WTC11 (cell line): ENCODE measurements around the gene ZNF608. TPM values are rescaled to one million over a fixed set of nuclear protein-coding genes. Genes with fewer than 3 reads are reported as not detected.

ENCODE experiments used
- ATAC-seq: fragments of 200-7000 bp; cut with Tn5 transposase; 2 replicates; pipeline ENCODE4 v1.10.0; 2021; ENCODE audit warnings: mild to moderate bottlenecking, moderate library complexity
- CTCF ChIA-PET: fragments of 300-600 bp; sonication (Branson Sonifier 250); formaldehyde crosslinking; loops from one replicate; lab custom pipeline; 2021; ENCODE audit warnings: antibody characterized with exemption; lab: Charles Lee
- POLR2A ChIA-PET: fragments of 350-600 bp; sonication (Branson Sonifier 250); formaldehyde crosslinking; loops from one replicate; lab custom pipeline; 2021; ENCODE audit warnings: antibody characterized with exemption; lab: Charles Lee
- DNase-seq: peaks from one replicate; pipeline ENCODE4 v3.0.0; 2021; ENCODE audit warnings: low spot score
- H3K27ac Mint-ChIP-seq: 2 replicates; pipeline ENCODE4 v1.8.0; 2021; ENCODE audit warnings: mixed read lengths
- H3K27me3 Mint-ChIP-seq: 2 replicates; pipeline ENCODE4 v1.8.0; 2021; ENCODE audit warnings: low read depth, mild to moderate bottlenecking, moderate library complexity, mixed read lengths
- H3K36me3 Mint-ChIP-seq: 2 replicates; pipeline ENCODE4 v1.8.0; 2021; ENCODE audit warnings: mixed read lengths
- H3K4me1 Mint-ChIP-seq: 2 replicates; pipeline ENCODE4 v1.8.0; 2022; ENCODE audit warnings: mixed read lengths
- H3K4me3 Mint-ChIP-seq: 2 replicates; pipeline ENCODE4 v1.8.0; 2021; ENCODE audit warnings: mild to moderate bottlenecking, moderate library complexity, mixed read lengths
- H3K9me3 Mint-ChIP-seq: 2 replicates; pipeline ENCODE4 v1.8.0; 2021; ENCODE audit warnings: mixed read lengths
- ATF1 ChIP-seq: sonication (generic); formaldehyde crosslinking; IDR thresholded peaks from 2 replicates; pipeline ENCODE4 v1.8.1; 2023; ENCODE audit warnings: mild to moderate bottlenecking, moderate library complexity, missing genetic modification reagents
- ATF6 ChIP-seq: sonication (generic); formaldehyde crosslinking; IDR thresholded peaks from 2 replicates; pipeline ENCODE4 v1.8.1; 2023; ENCODE audit warnings: mild to moderate bottlenecking, missing genetic modification reagents
- E2F5 ChIP-seq: sonication (generic); formaldehyde crosslinking; IDR thresholded peaks from 2 replicates; pipeline ENCODE4 v1.8.1; 2022; ENCODE audit warnings: mild to moderate bottlenecking, moderate library complexity, missing genetic modification reagents
- FOXJ3 ChIP-seq: sonication (generic); formaldehyde crosslinking; IDR thresholded peaks from 2 replicates; pipeline ENCODE4 v1.9.0; 2021; ENCODE audit warnings: missing genetic modification reagents, mild to moderate bottlenecking, borderline replicate concordance
- FOXK1 ChIP-seq: sonication (generic); formaldehyde crosslinking; IDR thresholded peaks from 2 replicates; pipeline ENCODE4 v1.8.0; 2022; ENCODE audit warnings: mild to moderate bottlenecking, moderate library complexity, missing genetic modification reagents
- HMGXB4 ChIP-seq: sonication (generic); formaldehyde crosslinking; IDR thresholded peaks from 2 replicates; pipeline ENCODE4 v1.8.1; 2023; ENCODE audit warnings: mild to moderate bottlenecking, moderate library complexity, missing genetic modification reagents
- IRF1 ChIP-seq: sonication (generic); formaldehyde crosslinking; IDR thresholded peaks from 2 replicates; pipeline ENCODE4 v1.8.0; 2023; ENCODE audit warnings: missing genetic modification reagents
- MLX ChIP-seq: sonication (generic); formaldehyde crosslinking; IDR thresholded peaks from 2 replicates; pipeline ENCODE4 v1.8.1; 2023; ENCODE audit warnings: mild to moderate bottlenecking, missing genetic modification reagents, moderate library complexity
- NR3C1 ChIP-seq: sonication (generic); formaldehyde crosslinking; conservative IDR thresholded peaks from 2 replicates; pipeline ENCODE4 v1.8.1; 2023; ENCODE audit warnings: low read depth, mild to moderate bottlenecking, missing genetic modification reagents
- OVOL2 ChIP-seq: fragments of 250-450 bp; sonication (Bioruptor Pico); IDR thresholded peaks from 2 replicates; pipeline ENCODE4 v1.9.0; 2021; ENCODE audit warnings: mild to moderate bottlenecking, borderline replicate concordance
- PREB ChIP-seq: sonication (generic); formaldehyde crosslinking; IDR thresholded peaks from 2 replicates; pipeline ENCODE4 v1.8.1; 2022; ENCODE audit warnings: mild to moderate bottlenecking, missing genetic modification reagents, moderate library complexity, borderline replicate concordance
- STAT6 ChIP-seq: sonication (generic); formaldehyde crosslinking; conservative IDR thresholded peaks from 2 replicates; pipeline ENCODE4 v1.8.1; 2023; ENCODE audit warnings: mild to moderate bottlenecking, low read depth, missing genetic modification reagents, moderate library complexity
- TEAD1 ChIP-seq: sonication (generic); formaldehyde crosslinking; IDR thresholded peaks from 2 replicates; pipeline ENCODE4 v1.8.0; 2022; ENCODE audit warnings: mild to moderate bottlenecking, missing genetic modification reagents
- TP53 ChIP-seq: sonication (generic); formaldehyde crosslinking; IDR thresholded peaks from 2 replicates; pipeline ENCODE4 v1.8.1; 2023; ENCODE audit warnings: mild to moderate bottlenecking, missing genetic modification reagents
- ZBTB21 ChIP-seq: sonication (generic); formaldehyde crosslinking; IDR thresholded peaks from 2 replicates; pipeline ENCODE4 v1.8.1; 2023; ENCODE audit warnings: mild to moderate bottlenecking, missing genetic modification reagents, borderline replicate concordance
- ZMAT4 ChIP-seq: fragments of 250-450 bp; sonication (Bioruptor Pico); IDR thresholded peaks from 2 replicates; pipeline ENCODE4 v1.9.0; 2021; ENCODE audit warnings: mild to moderate bottlenecking
- ZNF121 ChIP-seq: sonication (generic); formaldehyde crosslinking; IDR thresholded peaks from 2 replicates; pipeline ENCODE4 v1.8.0; 2023; ENCODE audit warnings: missing genetic modification reagents
- ZNF138 ChIP-seq: sonication (generic); formaldehyde crosslinking; conservative IDR thresholded peaks from 2 replicates; pipeline ENCODE4 v1.8.1; 2022; ENCODE audit warnings: mild to moderate bottlenecking, moderate library complexity, missing genetic modification reagents
- total RNA-seq: library from RNA; stranded (reverse); gene quantifications from 3 replicates; pipeline ENCODE4 v1.2.3, GENCODE V29; 2021

The ZNF608 gene
- total RNA-seq, 1 experiment from 2014 or later: 40.6 TPM

GRCh38 chr5:124696898-124697297 is 49.5 kb downstream of the ZNF608 start:
- Mint-ChIP-seq H3K4me1 (peaks cover 75% of the 10 kb centered on the region), H3K27ac (no peak overlapping the region), H3K36me3 (peaks cover 10% of the 10 kb centered on the region), H3K4me3 (no peak overlapping the region), H3K9me3 (no peaks in the 10 kb centered on the region), H3K27me3 (no peaks in the 10 kb centered on the region)
- ATAC-seq (no peak), DNase-seq (no peak)
- TF ChIP-seq ATF6 (no peak), ZBTB21 (CRISPR knock-in tag) (no peak), E2F5 (CRISPR knock-in tag) (no peak), NR3C1 (CRISPR knock-in tag) (no peak), IRF1 (no peak), ZMAT4 (CRISPR knock-in tag) (no peak), HMGXB4 (CRISPR knock-in tag) (no peak), ZNF121 (no peak), STAT6 (CRISPR knock-in tag) (no peak), MLX (CRISPR knock-in tag) (no peak), OVOL2 (CRISPR knock-in tag) (no peak), TP53 (CRISPR knock-in tag) (no peak), FOXJ3 (no peak), TEAD1 (no peak), FOXK1 (CRISPR knock-in tag) (no peak), ZNF138 (CRISPR knock-in tag) (no peak), PREB (CRISPR knock-in tag) (no peak), ATF1 (no peak)
- ChIA-PET POLR2A (no interaction called here), CTCF (no interaction called here)
